ENCODE results near the gene RC3H1. TPM values are rescaled to one million over a fixed set of nuclear protein-coding genes. Genes with fewer than 3 reads are reported as not detected.

The RC3H1 gene
- total RNA-seq, 2 donors from 2014 or later: 43.5 to 51.9 TPM

DNA sequence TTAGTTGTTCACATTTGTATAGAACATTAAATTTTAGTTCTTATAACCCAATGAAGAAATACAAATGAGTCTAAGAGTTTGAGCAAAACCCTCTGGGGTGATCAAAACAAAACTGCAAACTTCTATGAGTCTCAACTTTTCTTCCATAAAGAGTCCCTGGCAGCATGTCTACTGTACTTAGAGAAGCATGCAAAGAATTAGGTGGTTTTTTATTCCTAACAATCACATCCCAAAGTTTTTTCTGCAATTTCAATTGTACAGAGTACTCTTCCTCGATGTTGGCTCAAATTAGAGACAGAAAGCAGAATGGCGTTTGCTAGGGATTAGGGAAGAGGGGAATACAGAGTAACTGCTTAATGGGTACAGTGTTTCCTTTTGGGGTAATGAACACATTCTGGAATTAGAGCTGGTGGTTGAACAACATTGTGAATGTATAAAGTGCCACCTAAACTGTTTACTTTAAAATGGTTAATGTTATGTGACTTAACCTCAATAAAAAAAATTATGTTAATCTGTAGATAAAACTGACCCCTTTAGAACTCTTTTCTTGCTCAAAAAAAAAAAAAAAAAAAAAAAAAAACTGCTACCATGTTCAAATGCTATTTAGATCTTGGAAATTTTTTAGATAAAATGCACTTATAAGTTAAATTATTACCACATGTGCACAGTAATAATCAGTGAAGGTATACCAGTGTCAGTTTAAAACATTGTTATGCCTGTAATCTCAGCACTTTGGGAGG is 4.8 kb downstream of the RC3H1 start:
- WGBS, 2 experiments (ENCODE audit: insufficient coverage in 1 of 2, insufficient read length in 1 of 2): 82 to 94% methylated on average over 2 of the region's 2 CpGs
- no peak for DNase-seq
- Histone ChIP-seq H3K27me3 (ENCODE audit: control insufficient read depth, insufficient read depth, low read length, poor library complexity, severe bottlenecking) (no peaks in the 10 kb centered on the region), H3K27ac (ENCODE audit: low read depth, low read length) (no peak overlapping the region), H3K36me3 (ENCODE audit: control insufficient read depth, insufficient read depth, low read length) (no peaks in the 10 kb centered on the region), H3K4me1 (ENCODE audit: control insufficient read depth, insufficient read depth, low read length) (no peaks in the 10 kb centered on the region), H3K4me3 (ENCODE audit: low read length) (no peak overlapping the region), H3K9ac (ENCODE audit: extremely low read depth, low read length, poor library complexity, severe bottlenecking) (no peak overlapping the region), H3K9me3 (ENCODE audit: control insufficient read depth, low read length) (no peaks in the 10 kb centered on the region)
- Mint-ChIP-seq H3K27ac (no peak overlapping the region), H3K36me3 (ENCODE audit: low read depth) (peaks cover 4% of the 10 kb centered on the region), H3K4me3 (no peak overlapping the region), H3K4me1 (peaks cover 25% of the 10 kb centered on the region), H3K9me3 (no peaks in the 10 kb centered on the region), H3K27me3 (ENCODE audit: insufficient read depth) (no peaks in the 10 kb centered on the region)
- TF ChIP-seq, protein P1, sequence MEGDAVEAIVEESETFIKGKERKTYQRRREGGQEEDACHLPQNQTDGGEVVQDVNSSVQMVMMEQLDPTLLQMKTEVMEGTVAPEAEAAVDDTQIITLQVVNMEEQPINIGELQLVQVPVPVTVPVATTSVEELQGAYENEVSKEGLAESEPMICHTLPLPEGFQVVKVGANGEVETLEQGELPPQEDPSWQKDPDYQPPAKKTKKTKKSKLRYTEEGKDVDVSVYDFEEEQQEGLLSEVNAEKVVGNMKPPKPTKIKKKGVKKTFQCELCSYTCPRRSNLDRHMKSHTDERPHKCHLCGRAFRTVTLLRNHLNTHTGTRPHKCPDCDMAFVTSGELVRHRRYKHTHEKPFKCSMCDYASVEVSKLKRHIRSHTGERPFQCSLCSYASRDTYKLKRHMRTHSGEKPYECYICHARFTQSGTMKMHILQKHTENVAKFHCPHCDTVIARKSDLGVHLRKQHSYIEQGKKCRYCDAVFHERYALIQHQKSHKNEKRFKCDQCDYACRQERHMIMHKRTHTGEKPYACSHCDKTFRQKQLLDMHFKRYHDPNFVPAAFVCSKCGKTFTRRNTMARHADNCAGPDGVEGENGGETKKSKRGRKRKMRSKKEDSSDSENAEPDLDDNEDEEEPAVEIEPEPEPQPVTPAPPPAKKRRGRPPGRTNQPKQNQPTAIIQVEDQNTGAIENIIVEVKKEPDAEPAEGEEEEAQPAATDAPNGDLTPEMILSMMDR (conservative IDR thresholded peaks at IDR 0.05): no peak

DNA sequence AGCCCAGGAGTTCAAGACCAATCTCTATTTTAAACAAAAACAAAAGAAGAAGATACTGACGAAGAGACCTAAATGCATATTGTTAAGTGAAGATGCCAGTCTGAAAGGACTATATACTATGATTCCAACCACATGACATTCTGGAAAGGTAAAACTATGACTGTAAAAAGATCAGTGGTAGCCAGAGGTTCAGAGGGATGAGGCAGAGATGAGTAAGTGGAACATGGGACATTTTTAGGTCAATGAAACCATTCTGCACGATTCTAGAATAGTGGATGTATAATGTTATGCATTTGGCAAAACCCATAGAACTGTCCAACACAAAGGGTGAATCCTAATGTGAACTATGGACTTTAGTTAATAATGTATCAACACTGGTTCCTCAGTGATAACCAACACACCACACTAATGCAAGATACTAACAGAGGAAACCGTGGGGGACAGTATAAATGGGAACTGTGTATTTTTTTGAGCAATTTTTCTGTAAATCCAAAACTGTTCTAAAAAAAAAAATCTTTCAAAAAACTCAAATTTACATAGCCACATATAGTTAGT is 8.2 kb downstream of the RC3H1 start:
- H3K4me1 Mint-ChIP-seq: peaks cover 10% of the 10 kb centered on the region
- no peaks in the 10 kb centered on the region for H3K4me1 ChIP-seq (ENCODE audit: control insufficient read depth, insufficient read depth, low read length)
- H3K27me3 ChIP-seq (ENCODE audit: control insufficient read depth, insufficient read depth, low read length, poor library complexity, severe bottlenecking): no peaks in the 10 kb centered on the region
- no peak overlapping the region for H3K4me3 ChIP-seq (ENCODE audit: low read length)
- peaks cover 24% of the 10 kb centered on the region for H3K36me3 Mint-ChIP-seq (ENCODE audit: low read depth)
- peaks cover 16% of the 10 kb centered on the region for H3K36me3 ChIP-seq (ENCODE audit: control insufficient read depth, insufficient read depth, low read length)
- no peak overlapping the region for H3K4me3 Mint-ChIP-seq
- no peaks in the 10 kb centered on the region for H3K9me3 Mint-ChIP-seq
- no peak overlapping the region for H3K27ac ChIP-seq (ENCODE audit: low read depth, low read length)
- DNase-seq: no peak
- H3K9ac ChIP-seq (ENCODE audit: extremely low read depth, low read length, poor library complexity, severe bottlenecking): no peak overlapping the region
- TF ChIP-seq, protein P1 (conservative IDR thresholded peaks at IDR 0.05): no peak
- 100% methylated on average over 1 to 2 of the region's 3 CpGs for WGBS, 2 experiments (ENCODE audit: insufficient coverage in 1 of 2, insufficient read length in 1 of 2)
- H3K9me3 ChIP-seq (ENCODE audit: control insufficient read depth, low read length): no peaks in the 10 kb centered on the region
- no peaks in the 10 kb centered on the region for H3K27me3 Mint-ChIP-seq (ENCODE audit: insufficient read depth)
- H3K27ac Mint-ChIP-seq: no peak overlapping the region

DNA sequence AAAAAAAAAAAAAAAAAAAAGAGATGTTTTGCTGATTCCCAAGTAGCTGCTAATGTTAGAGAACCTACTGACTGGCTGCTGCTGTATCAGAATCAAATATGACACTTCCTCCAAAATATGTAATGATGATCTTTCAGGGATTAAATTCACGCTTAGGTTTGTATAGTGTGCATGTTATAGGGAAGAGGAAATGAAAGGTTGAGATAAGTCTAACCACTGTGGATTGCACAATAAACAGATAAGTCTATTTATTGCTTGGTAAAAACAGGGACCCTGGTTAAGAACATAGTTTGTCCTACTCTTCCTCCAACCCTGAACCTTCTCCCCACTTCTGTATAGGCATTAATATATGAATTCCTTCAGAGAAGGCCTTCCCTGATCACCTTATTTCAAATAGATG is 13.2 kb downstream of the RC3H1 start:
- WGBS, 2 experiments (ENCODE audit: insufficient coverage in 1 of 2, insufficient read length in 1 of 2): 100% methylated on average over 1 of the region's 1 CpG; no CpG with 5 or more reads in 1 of the 2 experiments
- H3K4me3 ChIP-seq (ENCODE audit: low read length): no peak overlapping the region
- DNase-seq: no peak
- Mint-ChIP-seq H3K27me3 (ENCODE audit: insufficient read depth) (no peaks in the 10 kb centered on the region), H3K4me1 (no peaks in the 10 kb centered on the region), H3K9me3 (no peaks in the 10 kb centered on the region), H3K4me3 (no peak overlapping the region), H3K36me3 (ENCODE audit: low read depth) (peaks cover 38% of the 10 kb centered on the region), H3K27ac (no peak overlapping the region)
- no peak overlapping the region for H3K27ac ChIP-seq (ENCODE audit: low read depth, low read length)
- no peaks in the 10 kb centered on the region for H3K27me3 ChIP-seq (ENCODE audit: control insufficient read depth, insufficient read depth, low read length, poor library complexity, severe bottlenecking)
- no peaks in the 10 kb centered on the region for H3K4me1 ChIP-seq (ENCODE audit: control insufficient read depth, insufficient read depth, low read length)
- TF ChIP-seq, protein P1 (conservative IDR thresholded peaks at IDR 0.05): no peak
- H3K36me3 ChIP-seq (ENCODE audit: control insufficient read depth, insufficient read depth, low read length): peaks cover 26% of the 10 kb centered on the region
- H3K9me3 ChIP-seq (ENCODE audit: control insufficient read depth, low read length): no peaks in the 10 kb centered on the region
- H3K9ac ChIP-seq (ENCODE audit: extremely low read depth, low read length, poor library complexity, severe bottlenecking): no peak overlapping the region
